Measurements from ENCODE around the gene HSPG2. TPM values are rescaled to one million over a fixed set of nuclear protein-coding genes. Genes with fewer than 3 reads are reported as not detected.
A peak's percentile ranks its signal among the peaks of the same experiment; 100 is the strongest.
"Not testable (repeated sequence)": the region's sequence is repeated elsewhere in the genome, so short reads cannot be mapped to it uniquely, and the experiment has no call there.

The HSPG2 gene
- total and polyA plus RNA-seq, 5 experiments from 2014 or later = 0.46 to 7.2 (median 3.6) TPM; not detected in 1

- DNase-seq (peak in 2 of 10 donors; percentile 8 to 31), ATAC-seq (peak; percentile 72 to 86)
- peaks cover 8 to 28% (median 24%) of the 10 kb centered on the region in 4 donors for H3K4me1 Mint-ChIP-seq
- POLR2A ChIA-PET = no interaction called here
- H3K27ac Mint-ChIP-seq = peak overlapping the region in 7 of 10 donors; percentile 0 to 73 (median 35)
- H3K9me3 Mint-ChIP-seq = no peaks in the 10 kb centered on the region
- peak overlapping the region in 2 of 10 donors; percentile 1 to 5 for H3K4me3 Mint-ChIP-seq
- no peaks in the 10 kb centered on the region for H3K27me3 Mint-ChIP-seq
- peaks cover 0 to 2% (median 0%) of the 10 kb centered on the region in 3 donors for H3K36me3 Mint-ChIP-seq
These were observed 23.3 kb downstream of the HSPG2 start for GRCh38 chr1:21913763-21914162.

GRCh38 chr1:21913258-21913657 is 23.9 kb downstream of the HSPG2 start:
- no peak for ATAC-seq
- POLR2A ChIA-PET = no interaction called here
- Mint-ChIP-seq H3K9me3 (no peaks in the 10 kb centered on the region), H3K27me3 (no peaks in the 10 kb centered on the region), H3K4me3 (no peak overlapping the region), H3K4me1 (peaks cover 8 to 29% (median 24%) of the 10 kb centered on the region in 4 donors), H3K36me3 (peaks cover 0 to 2% (median 0%) of the 10 kb centered on the region in 3 donors), H3K27ac (peak overlapping the region in 5 of 10 donors; percentile 0 to 73 (median 35))
- DNase-seq = no peak

DNA sequence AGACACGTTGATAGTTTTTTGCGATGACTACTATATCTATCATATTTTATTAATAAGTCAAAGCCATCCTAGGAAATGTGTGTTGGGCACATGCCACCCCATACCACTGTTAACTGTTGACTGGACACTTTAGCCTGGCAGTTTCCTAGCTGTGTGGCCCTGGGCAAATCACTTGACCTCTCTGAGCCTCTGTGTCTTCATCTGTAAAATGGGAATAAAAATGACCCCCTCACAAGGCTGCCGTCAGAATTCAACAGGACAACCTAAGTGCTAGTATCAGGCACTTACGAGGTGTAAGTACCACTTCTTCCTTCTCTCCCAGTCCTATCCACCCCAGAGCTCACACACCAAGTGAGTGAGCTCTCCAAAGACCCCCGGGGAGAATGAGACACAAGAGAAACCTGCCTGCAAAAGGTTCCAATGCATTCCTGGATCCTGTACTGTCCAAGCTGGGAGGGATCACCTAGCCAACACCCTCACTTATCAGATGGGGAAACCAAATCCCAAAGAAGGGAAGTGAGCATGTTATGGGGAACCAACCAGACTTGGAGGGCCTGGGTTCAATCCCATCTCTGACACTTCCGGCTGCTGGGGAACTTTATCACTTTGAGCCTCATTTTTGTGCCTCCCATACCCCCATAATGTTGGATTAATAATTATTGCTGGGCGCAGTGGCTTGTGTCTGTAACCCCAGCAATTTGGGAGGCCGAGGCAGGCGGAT is 24.9 kb downstream of the HSPG2 start:
- DNase-seq (no peak), ATAC-seq (no peak)
- Mint-ChIP-seq H3K27ac (peak overlapping the region in 2 of 10 donors; percentile 37 to 38), H3K9me3 (no peaks in the 10 kb centered on the region), H3K4me3 (no peak overlapping the region), H3K4me1 (peaks cover 8 to 34% (median 24%) of the 10 kb centered on the region in 4 donors), H3K27me3 (no peaks in the 10 kb centered on the region), H3K36me3 (peaks cover 0 to 2% (median 0%) of the 10 kb centered on the region in 3 donors)
- POLR2A ChIA-PET = interaction anchor here (1.5 kb wide), 1 partner anchor 44 kb away, joined by 3 read pairs; no protein-coding TSS in a partner anchor

DNA sequence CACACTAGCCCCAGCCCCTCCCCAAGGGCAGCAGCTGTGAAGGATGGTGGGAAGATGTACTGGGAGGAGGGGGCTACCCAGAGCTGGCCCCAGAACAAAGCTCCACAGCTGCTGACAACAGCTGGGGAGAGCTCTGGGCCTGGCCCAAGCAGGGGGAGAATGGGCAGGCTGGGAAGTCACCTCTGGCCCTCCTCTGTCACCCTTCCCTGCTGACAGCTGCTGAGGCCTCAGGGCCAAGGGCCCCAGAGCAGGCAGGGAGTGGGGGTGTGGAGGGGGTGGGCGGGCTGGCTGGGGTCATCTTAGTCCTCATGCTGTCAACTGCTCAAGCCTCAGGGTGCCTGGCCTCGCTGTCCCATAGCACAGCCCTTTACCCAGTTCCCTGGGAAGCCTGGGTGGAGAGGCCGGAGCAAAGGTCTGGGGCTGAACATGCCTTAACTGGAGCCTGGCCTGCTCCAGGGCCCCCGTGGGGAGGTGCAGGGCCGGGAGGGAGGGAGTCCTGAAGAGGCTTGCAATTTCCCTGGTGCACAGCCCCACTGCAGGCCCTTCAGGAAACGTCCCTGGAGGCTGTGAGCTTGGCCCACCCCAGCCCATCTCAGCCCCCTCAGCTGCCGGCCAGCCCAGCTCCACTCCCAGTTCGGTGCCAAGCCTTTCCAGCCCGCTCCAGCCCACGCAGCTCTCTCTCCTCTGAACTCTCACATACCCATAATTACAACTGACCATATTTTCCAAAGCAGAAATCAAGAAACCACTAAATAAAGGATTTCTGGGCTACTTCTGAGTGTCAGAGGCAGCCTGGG is 25.7 kb downstream of the HSPG2 start:
- Mint-ChIP-seq H3K27ac (peak overlapping the region in 4 of 10 donors; percentile 28 to 38 (median 33)), H3K4me3 (no peak overlapping the region), H3K27me3 (no peaks in the 10 kb centered on the region), H3K36me3 (peaks cover 0 to 2% (median 0%) of the 10 kb centered on the region in 3 donors), H3K9me3 (no peaks in the 10 kb centered on the region), H3K4me1 (peaks cover 8 to 34% (median 24%) of the 10 kb centered on the region in 4 donors)
- DNase-seq (no peak), ATAC-seq (no peak)
- POLR2A ChIA-PET = interaction anchor here (1.5 kb wide), 1 partner anchor 45 kb away, joined by 3 read pairs; no protein-coding TSS in a partner anchor

DNA sequence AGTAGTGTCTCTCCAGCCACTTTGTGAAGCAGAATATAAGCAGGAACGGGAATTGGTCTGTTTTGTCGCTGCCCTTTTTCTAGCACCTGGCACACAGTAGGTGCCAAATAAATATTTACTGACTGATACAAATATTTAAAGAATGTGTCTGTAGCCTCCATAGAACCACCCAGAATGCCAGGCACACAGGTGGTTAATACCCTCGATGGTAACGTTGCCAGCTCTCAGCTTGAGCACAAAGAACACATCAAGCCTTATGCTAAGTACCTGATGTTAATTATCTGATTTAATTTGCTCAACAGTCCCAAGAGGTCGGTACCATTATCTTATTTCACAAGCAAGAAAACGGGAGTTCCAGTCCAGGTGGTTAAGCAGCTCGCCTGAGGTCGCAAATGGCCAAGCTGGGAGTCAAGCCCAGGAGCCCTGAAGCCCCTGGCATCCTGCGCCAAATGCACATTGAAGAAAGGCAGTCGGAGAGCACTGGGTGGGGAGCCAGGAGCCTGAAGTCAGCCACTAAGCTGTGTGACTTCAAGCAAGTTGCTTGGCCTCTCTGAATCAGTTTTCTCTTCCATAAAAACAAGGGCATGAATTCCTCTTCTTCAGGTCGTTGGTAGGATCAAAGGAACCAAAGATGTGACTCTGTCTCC is 26.4 kb downstream of the HSPG2 start:
- Mint-ChIP-seq H3K4me3 (peak overlapping the region in 2 of 10 donors; percentile 13 to 56), H3K36me3 (peaks cover 0 to 2% (median 0%) of the 10 kb centered on the region in 3 donors), H3K27me3 (no peaks in the 10 kb centered on the region), H3K4me1 (peaks cover 8 to 34% (median 24%) of the 10 kb centered on the region in 4 donors), H3K9me3 (no peaks in the 10 kb centered on the region), H3K27ac (peak overlapping the region in 6 of 10 donors; percentile 23 to 91 (median 42))
- POLR2A ChIA-PET = interaction anchor here (1.4 to 1.5 kb wide), 2 partner anchors 9 to 46 kb away, joined by 3 read pairs; no protein-coding TSS in a partner anchor
- ATAC-seq = no peak
- no peak for DNase-seq

DNA sequence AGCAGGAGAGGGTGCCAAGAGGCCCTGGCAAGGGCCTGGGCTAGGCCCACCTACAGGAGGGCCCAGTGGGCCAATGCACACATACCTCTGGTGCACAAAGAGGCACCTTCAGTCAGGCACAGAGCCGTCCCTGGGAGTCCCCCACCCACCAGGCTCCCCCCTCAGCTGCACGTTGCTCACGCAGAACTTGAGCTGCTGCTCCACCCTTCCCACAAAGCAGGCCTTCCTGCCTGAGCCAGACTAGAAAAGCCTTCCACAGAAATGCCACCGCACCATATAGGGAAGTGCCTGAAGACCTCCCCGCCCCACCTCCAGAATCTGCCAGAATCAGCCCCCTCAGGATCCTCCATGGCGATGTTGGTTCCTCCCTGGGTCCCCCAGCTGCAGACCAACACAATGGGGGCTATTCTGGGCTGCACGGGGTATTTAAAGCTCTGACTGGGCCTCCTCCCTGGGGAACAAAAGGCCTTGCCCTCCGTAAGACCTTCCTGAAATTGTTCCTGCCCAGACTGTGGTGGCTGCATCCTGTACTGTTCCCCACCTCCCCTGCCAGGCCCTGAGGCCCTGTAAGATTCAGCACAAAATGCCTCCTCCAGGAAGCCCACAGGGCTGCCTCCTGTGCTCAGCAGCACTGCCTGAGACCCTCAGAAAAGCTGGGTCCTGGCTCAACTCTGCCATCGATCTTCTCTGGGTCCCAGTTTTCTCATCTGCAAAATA is 27.2 kb downstream of the HSPG2 start:
- Mint-ChIP-seq H3K4me3 (peak overlapping the region in 6 of 10 donors; percentile 4 to 56 (median 21)), H3K27ac (peak overlapping the region in 8 of 10 donors; percentile 7 to 83 (median 42)), H3K9me3 (no peaks in the 10 kb centered on the region), H3K36me3 (no peaks in the 10 kb centered on the region), H3K27me3 (no peaks in the 10 kb centered on the region), H3K4me1 (peaks cover 9 to 40% (median 26%) of the 10 kb centered on the region in 4 donors)
- DNase-seq = peak in 6 of 10 donors; percentile 11 to 26 (median 22)
- POLR2A ChIA-PET = interaction anchor here (0.6 to 1.4 kb wide), 4 partner anchors 10 to 718 kb away, joined by 3 to 4 read pairs (median 3); partner anchors contain the start of gene CDC42
- peak; percentile 70 to 79 for ATAC-seq

DNA sequence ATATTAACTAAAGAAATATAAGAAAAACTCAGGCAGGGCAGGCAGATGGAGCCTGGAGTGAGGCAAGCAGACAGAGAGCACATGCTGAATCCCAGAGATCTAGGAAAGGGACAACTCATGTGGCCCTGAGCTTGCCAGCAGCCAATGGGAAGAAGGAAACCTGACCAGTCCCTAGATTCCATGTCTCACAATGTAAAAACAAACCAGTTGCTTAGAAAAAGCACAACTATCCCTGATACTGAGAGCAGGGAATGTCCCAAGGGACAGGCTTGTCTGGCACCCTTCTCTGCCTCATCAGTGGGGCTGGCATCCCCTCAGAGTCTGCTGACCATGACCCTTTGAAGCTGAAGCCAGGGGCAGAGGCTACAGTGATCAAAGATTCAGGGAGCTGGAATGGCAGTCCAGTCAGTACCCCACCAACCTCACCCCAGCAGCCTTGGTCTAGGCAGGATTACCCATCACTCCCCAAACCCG is 27.8 kb downstream of the HSPG2 start:
- Mint-ChIP-seq H3K27ac (peak overlapping the region in 6 of 10 donors; percentile 13 to 83 (median 57)), H3K9me3 (no peaks in the 10 kb centered on the region), H3K36me3 (no peaks in the 10 kb centered on the region), H3K4me3 (peak overlapping the region in 1 of 10 donors; percentile 56), H3K27me3 (no peaks in the 10 kb centered on the region), H3K4me1 (peaks cover 9 to 41% (median 27%) of the 10 kb centered on the region in 4 donors)
- DNase-seq (no peak), ATAC-seq (no peak)
- POLR2A ChIA-PET = interaction anchor here (0.6 to 1.4 kb wide), 4 partner anchors 11 to 718 kb away, joined by 3 to 4 read pairs (median 3); partner anchors contain the start of gene CDC42

DNA sequence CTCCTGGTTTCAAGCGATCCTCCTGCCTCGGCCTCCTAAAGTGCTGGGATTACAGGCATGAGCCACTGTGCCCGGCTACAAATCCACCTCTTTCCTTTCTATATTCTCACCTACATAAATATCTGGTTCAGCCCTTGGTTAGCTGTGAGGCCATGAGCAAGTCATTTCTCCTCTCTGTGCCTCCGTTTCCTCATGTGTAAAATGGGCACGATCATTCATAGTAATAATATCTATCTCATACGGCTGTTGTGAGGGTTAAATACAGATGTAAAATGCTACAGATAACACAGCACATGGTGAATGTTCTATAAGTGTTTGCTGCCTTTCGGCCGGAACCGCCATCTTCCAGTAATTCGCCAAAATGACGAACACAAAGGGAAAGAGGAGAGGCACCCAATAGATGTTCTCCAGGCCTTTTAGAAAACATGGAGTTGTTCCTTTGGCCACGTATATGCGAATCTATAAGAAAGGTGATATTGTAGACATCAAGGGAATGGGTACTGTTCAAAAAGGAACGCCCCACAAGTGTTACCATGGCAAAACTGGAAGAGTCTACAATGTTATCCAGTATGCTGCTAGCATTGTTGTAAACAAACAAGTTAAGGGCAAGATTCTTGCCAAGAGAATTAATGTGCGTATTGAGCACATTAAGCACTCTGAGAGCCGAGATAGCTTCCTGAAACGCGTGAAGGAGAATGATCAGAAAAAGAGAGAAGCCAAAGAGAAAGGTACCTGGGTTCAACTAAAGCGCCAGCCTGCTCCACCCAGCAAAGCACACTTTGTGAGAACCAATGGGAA is 29.2 kb downstream of the HSPG2 start:
- ATAC-seq, DNase-seq, H3K27me3 Mint-ChIP-seq, H3K36me3 Mint-ChIP-seq, H3K9me3 Mint-ChIP-seq, H3K4me3 Mint-ChIP-seq, POLR2A ChIA-PET: not testable (repeated sequence)
- peaks cover 9 to 31% (median 19%) of the 10 kb centered on the region in 4 donors for H3K4me1 Mint-ChIP-seq
- peak overlapping the region in 4 of 10 donors; percentile 22 to 63 (median 40) for H3K27ac Mint-ChIP-seq

DNA sequence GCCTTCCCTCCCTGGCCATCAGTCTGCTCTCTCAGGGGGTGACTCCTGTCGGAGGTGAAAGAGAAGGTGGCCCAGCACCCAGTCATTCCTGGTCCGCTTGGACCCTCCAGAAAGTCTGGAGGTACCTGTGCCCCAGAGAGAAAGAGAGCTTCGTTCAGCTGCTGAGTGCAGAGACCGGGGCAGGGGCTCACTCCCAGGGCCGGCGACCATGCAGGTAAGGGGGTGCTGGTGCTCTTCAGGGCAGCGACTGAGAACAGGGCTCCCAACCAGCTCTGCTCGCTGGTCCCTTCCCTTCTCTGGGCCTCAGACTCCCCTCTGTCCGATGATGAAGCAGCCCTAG is 30.1 kb downstream of the HSPG2 start:
- H3K4me1 Mint-ChIP-seq = peaks cover 9 to 36% (median 21%) of the 10 kb centered on the region in 4 donors
- POLR2A ChIA-PET = interaction anchor here (0.6 kb wide), 1 partner anchor 155 kb away, joined by 3 read pairs; no protein-coding TSS in a partner anchor

DNA sequence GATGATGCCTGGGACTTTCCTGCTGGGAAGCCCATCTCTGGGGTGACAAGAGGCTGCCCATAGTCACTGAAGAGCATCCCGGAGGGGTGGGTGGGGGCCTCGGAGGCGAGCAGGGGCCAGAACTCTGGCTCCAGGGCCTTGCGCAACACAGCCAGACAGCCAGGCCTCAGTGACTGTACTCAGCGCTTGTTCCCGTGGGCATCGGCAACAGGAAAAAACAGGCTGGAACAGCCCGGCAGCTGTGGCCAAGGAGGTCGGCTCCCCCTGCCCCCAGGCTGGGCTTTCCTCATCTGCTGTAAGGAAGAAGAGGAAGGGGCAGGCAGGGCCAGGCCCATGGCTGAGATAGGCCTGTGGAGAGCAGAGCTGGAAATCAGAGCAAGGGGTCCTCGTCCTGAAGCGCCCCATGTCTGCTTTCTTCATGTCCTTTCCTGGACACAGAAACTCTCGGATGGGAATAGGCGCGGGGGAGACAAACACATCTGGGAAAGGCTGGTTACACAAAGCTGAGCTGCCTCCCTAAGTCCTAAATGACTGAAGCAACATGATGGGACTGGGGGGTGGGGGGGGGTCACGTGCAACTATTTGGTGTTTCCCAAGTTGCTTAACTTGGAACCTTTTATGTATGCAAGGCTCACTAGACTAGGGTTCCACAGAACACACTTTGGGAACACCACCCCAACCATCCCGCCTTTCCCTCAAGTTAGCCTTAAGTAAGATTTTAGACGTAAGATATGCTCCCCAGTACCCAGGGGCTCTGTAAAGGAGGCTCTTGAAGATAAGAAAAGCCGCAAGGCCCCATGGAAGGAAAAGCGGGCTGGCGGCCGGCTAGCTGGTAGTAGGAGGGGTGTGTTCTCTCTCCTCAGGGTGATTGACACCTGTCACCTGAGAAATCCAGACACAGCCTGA is 30.7 kb downstream of the HSPG2 start:
- Mint-ChIP-seq H3K36me3 (no peaks in the 10 kb centered on the region), H3K27ac (no peak overlapping the region), H3K4me3 (no peak overlapping the region), H3K27me3 (no peaks in the 10 kb centered on the region), H3K4me1 (peaks cover 9 to 42% (median 26%) of the 10 kb centered on the region in 4 donors), H3K9me3 (no peaks in the 10 kb centered on the region)
- ATAC-seq = no peak
- POLR2A ChIA-PET = no interaction called here
- DNase-seq = no peak

More for the DNA sequence above, 30.1 kb downstream of the HSPG2 start:
- no peaks in the 10 kb centered on the region for H3K9me3 Mint-ChIP-seq
- no peak for ATAC-seq
- no peaks in the 10 kb centered on the region for H3K27me3 Mint-ChIP-seq
- no peak overlapping the region for H3K27ac Mint-ChIP-seq
- H3K4me3 Mint-ChIP-seq = no peak overlapping the region
- no peak for DNase-seq
- H3K36me3 Mint-ChIP-seq = no peaks in the 10 kb centered on the region
